ENCODE measurements around the gene FIGN. TPM values are rescaled to one million over a fixed set of nuclear protein-coding genes. Genes with fewer than 3 reads are reported as not detected.

The FIGN gene
- total and polyA plus RNA-seq, 2 of the 8 experiments (the other 6 are each of a cell fraction or from before 2014, with no cell fraction given) = 5.0 to 22.8 TPM

DNA sequence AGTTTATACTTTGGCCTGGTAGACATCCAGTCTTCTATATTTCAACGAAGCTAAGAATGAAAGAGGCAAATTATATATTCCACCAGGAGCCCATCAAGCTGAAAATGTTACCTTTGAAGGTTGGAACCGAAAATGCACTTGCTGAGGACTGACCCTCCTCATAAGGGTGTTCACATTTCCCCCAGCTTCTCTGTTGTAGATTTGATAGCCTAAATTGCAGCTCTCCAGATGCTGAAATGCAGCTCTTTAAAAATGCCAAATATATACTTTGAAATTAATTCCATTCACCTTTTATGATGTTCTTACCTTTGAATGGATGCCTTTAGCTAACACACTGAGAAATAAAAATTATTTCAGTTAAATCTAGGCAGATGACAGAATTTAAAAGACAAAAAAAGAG is 1.8 kb upstream of the FIGN start:
- Histone ChIP-seq H2BK12ac (ENCODE audit: low read depth, low read length) (no peak overlapping the region), H3K79me1 (ENCODE audit: low read depth, low read length) (no peaks in the 10 kb centered on the region), H2BK5ac (ENCODE audit: low read depth, low read length) (no peak overlapping the region), H3K9me3 (ENCODE audit: insufficient read depth in 2 of 2, low read depth in 1 of 2, low read length in 1 of 2) (no peaks in the 10 kb centered on the region), H3K14ac (ENCODE audit: insufficient read length) (no peak overlapping the region), H3K18ac (ENCODE audit: extremely low read depth, low read length) (no peak overlapping the region), H2AK5ac (ENCODE audit: low read depth, low read length) (no peak overlapping the region), H3K4me2 (ENCODE audit: insufficient read depth in 1 of 2, low read depth in 2 of 2, low read length in 2 of 2) (peak overlapping the region; percentile 87 to 95), H2BK15ac (ENCODE audit: low read length) (no peak overlapping the region), H3K79me2 (ENCODE audit: control insufficient read depth in 1 of 2, insufficient read depth in 2 of 2, low read length in 2 of 2) (peaks cover 0 to 30% of the 10 kb centered on the region in 2 experiments; a peak in 2 of 4 replicates), H3K56ac (replicated peaks; ENCODE audit: insufficient read length, low read depth, low read length) (no peak overlapping the region), H3K27me3 (replicated peaks in 1 of 4; ENCODE audit: control insufficient read depth in 3 of 4, extremely low read depth in 1 of 4, insufficient read depth in 3 of 4, low read length in 3 of 4) (no peaks in the 10 kb centered on the region), H4K5ac (ENCODE audit: insufficient read length, low read depth, low read length) (no peak overlapping the region), H3K23ac (ENCODE audit: insufficient read length) (no peak overlapping the region), H3K27ac (ENCODE audit: low read depth, low read length) (no peak overlapping the region), H3K36me3 (ENCODE audit: control insufficient read depth in 2 of 4, insufficient read depth in 4 of 4, low read length in 3 of 4) (no peaks in the 10 kb centered on the region), H4K8ac (ENCODE audit: extremely low read depth, insufficient read depth, low read length) (no peak overlapping the region), H3K23me2 (ENCODE audit: low read depth, low read length) (peaks cover 7% of the 10 kb centered on the region), H4K91ac (replicated peaks; ENCODE audit: insufficient read length, low read length) (no peak overlapping the region), H2BK20ac (ENCODE audit: low read length) (no peak overlapping the region), H3K4ac (replicated peaks; ENCODE audit: insufficient read length, low read depth, low read length) (no peak overlapping the region), H3K4me3 (ENCODE audit: extremely low read depth in 1 of 4, insufficient read depth in 2 of 4, low read depth in 3 of 4, low read length in 4 of 4) (peak overlapping the region in 3 of 4 experiments; percentile 73 to 99 (median 87); a peak in 3 of 8 replicates), H4K20me1 (replicated peaks in 1 of 2; ENCODE audit: control insufficient read depth in 1 of 2, insufficient read depth in 2 of 2, low read length in 2 of 2) (peaks cover 0 to 1% of the 10 kb centered on the region in 2 experiments), H3K9ac (replicated peaks in 1 of 4; ENCODE audit: extremely low read depth in 1 of 4, low read depth in 3 of 4, low read length in 3 of 4) (no peak overlapping the region), H2BK120ac (replicated peaks; ENCODE audit: low read depth, low read length) (no peak overlapping the region), H2AFZ (ENCODE audit: low read length) (peak overlapping the region; percentile 94; the same call in 1 of the 2 replicates), H3K4me1 (replicated peaks in 1 of 4; ENCODE audit: control insufficient read depth in 3 of 4, insufficient read depth in 4 of 4, low read length in 3 of 4) (peaks cover 0 to 7% (median 1%) of the 10 kb centered on the region in 4 experiments; a peak in 3 of 7 replicates)
- WGBS, 2 experiments (ENCODE audit: extremely low coverage in 1 of 2, insufficient coverage in 1 of 2, insufficient read length in 1 of 2, insufficient replicate concordance in 2 of 2, low coverage in 1 of 2, low lambda C conversion rate in 2 of 2, missing lambda C conversion rate in 1 of 2) = 61% methylated on average over 2 of the region's 2 CpGs; no CpG with 5 or more reads in 1 of the 2 experiments
- ChIA-PET CTCF (ENCODE audit: partially characterized antibody) (interaction anchor here (0.6 to 1.2 kb wide), 4 partner anchors 9 to 323 kb away, joined by 3 to 5 read pairs (median 4); no protein-coding TSS in a partner anchor), POLR2A (ENCODE audit: partially characterized antibody) (interaction anchor here (0.6 to 1.5 kb wide), 8 partner anchors 8 to 136 kb away, joined by 3 read pairs; no protein-coding TSS in a partner anchor)
- no peak for TF ChIP-seq SP2 (IDR thresholded peaks at IDR 0.05; ENCODE audit: low read length)
- no peak for TF ChIP-seq CBX8 (IDR thresholded peaks at IDR 0.05; ENCODE audit: borderline replicate concordance, low read depth, low read length)
- TF ChIP-seq CBX5 (IDR thresholded peaks at IDR 0.05; ENCODE audit: low read depth, low read length) = no peak
- TF ChIP-seq PHF8 (conservative IDR thresholded peaks at IDR 0.05; ENCODE audit: low read depth, low read length) = no peak
- no peak for TF ChIP-seq RXRA (IDR thresholded peaks at IDR 0.05; ENCODE audit: insufficient read depth, low read depth, low read length)
- no peak for TF ChIP-seq TAF1 (IDR thresholded peaks at IDR 0.05; ENCODE audit: low read depth, low read length)
- TF ChIP-seq TCF12 (IDR thresholded peaks at IDR 0.05; ENCODE audit: low read depth, low read length) = no peak
- TF ChIP-seq ZNF274 (IDR thresholded peaks at IDR 0.05; ENCODE audit: borderline replicate concordance, extremely low read depth, low read length) = no peak
- TF ChIP-seq POU5F1 (IDR thresholded peaks at IDR 0.05; ENCODE audit: low read depth, low read length) = no peak
- no peak for TF ChIP-seq CTBP2 (IDR thresholded peaks at IDR 0.05; ENCODE audit: borderline replicate concordance, insufficient read depth, insufficient read length, low read length)
- TF ChIP-seq NRF1 (IDR thresholded peaks at IDR 0.05; ENCODE audit: low read depth, low read length) = no peak
- TF ChIP-seq SRF (IDR thresholded peaks at IDR 0.05; ENCODE audit: low read depth, low read length) = no peak
- TF ChIP-seq SIX5 (IDR thresholded peaks at IDR 0.05; ENCODE audit: low read depth, low read length) = no peak
- TF ChIP-seq POLR2AphosphoS5 (IDR thresholded peaks at IDR 0.05; ENCODE audit: low read depth, low read length) = no peak
- FAIRE-seq (no peak), DNase-seq (ENCODE audit: low read depth in 1 of 2, low spot score in 2 of 2) (no peak)

Measured in H1 (cell line).